Middle frontal gyrus (tissue), 1 donor: ENCODE results near the gene ZNF536.

ENCODE experiments used
- DNase-seq: peaks from one replicate; pipeline ENCODE4 v3.0.0-alpha.2; 2015; ENCODE audit warnings: low spot score; ENCODE audit errors: extremely low spot score

ZNF536 gene

DNA sequence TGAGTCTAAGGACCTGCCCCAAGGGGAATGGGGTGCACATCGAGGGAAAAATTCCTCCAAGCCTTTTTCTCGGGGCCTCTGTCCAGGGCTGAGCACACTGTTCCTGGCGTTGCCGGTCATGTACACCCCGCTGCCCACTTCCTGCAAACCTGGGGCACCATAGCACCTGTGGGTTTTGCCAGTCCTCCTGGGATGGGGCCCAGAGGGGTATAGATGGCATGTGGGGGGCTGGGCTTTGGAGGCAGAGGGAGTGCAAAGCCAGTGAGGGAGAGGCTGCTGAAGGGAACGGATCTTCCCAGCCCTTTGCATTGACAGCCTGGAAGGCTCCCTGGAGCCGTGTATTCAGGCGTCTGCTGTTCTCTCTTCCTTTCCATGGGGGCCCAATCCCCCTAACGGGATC, 187.3 kb downstream of the ZNF536 start:
- DNase-seq, result no peak

DNA sequence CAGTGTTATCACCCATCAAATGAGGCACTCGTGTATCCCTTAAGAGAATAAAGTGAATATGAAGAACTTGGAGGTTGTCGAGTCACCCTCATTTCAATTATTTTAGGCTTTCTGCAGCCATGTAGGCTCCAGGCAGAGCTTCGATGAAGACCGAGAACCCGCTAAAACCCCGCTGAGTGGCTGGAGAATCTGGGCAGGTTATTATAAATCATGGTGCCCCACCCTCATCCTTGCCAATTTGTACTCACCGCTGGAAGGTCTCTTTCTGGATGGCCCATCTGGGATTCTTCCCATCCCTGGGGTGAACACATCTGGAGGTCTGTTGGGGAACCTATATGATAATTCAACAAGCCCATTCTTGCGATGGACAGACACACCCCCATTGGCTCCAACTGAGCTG, 190.8 kb downstream of the ZNF536 start:
- DNase-seq, result no peak

DNA sequence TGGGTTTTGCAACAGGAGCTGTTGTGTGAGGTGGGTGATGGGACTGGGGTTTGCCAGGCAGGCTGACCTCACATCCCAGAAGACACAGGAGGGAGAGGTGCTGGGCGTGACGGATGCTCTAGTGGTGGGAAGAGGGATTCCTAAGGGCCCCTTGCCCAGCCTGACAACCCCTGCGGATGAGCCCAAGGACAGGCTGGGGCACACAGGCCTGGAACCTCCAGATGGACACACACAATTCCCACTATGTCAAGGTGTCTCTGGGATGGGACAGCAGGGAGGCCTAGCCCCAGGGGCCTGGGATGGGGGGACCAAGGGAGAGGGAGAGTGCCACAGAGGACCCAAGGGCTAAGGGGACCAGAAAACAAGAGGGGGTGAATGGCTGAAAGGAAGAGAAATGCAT, 191.5 kb downstream of the ZNF536 start:
- DNase-seq, result no peak

DNA sequence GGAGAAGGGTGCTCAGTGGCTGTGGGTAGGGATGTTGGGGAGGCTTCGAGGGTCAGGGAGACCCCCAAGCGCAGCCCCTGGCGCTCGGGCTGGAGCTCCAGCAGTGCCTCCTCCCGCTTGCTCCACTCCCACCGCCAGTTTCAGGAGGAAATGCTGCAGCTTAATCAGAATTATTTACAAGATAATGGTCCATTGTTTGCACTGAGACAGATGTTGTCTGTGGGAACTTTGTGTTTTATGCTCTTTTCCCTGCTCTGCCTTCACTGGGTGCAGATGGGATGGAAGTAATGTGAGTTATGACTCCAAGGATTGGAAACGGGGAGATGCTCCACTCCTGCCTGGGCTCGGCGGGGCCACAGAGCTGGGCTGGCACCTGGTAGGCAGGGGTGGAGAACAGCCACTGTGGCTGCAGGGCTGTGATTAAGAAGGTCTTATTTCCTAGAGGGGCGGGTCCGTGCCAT, 192.4 kb downstream of the ZNF536 start:
- peak; percentile 44 for DNase-seq

DNA sequence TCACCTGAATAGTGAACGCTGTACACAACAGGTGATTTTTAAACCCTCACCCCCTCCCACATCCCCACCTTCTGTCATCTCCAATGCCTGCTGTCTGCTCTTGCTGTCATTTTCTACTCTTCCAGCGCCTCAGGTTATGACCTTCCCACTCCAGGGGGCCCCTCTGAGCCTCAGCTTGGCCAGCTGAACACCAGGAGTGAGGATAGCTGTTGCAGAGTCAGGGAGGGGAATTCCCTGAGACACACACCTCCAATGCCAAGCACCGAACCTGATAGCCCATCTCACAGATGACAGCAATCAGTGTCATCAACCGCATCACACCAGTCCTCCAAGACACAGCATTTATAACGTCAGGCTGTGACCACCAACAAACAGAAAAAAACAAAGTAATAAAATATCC, 193.5 kb downstream of the ZNF536 start:
- DNase-seq, result no peak

DNA sequence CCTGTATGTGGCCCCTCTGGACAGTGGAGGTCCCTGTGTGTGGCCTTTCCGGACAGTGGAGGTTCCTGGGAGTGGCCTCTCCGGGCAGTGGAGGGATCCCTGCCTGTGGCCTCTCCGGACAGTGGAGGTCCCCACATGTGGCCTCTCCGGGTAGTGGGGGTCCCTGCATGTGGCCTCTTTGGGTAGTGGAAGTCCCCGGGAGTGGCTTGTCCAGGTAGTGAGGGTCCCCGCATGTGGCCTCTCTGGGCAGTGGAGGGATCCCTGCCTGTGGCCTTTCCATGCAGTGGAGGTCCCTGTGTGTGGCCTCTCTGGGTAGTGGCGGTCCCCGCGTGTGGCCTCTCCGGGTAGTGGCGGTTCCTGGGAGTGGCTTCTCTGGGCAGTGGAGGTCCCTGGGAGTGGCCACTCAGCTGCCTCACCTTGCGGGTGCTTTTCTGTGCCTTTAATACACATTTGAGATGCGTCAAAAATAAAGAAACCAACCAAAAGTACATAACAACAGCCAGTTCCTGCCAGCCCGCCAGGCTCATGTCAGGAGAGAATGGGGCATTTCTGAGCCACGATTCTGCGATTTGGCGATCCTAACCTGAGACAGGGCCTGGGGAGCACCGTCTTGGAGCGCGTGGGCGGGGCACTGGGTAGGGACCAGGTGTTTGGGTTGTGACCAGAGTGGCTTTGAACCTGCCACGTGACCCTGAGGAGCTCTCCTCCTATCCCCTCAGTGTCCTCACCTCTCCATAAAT, 194.7 kb downstream of the ZNF536 start:
- no peak for DNase-seq

DNA sequence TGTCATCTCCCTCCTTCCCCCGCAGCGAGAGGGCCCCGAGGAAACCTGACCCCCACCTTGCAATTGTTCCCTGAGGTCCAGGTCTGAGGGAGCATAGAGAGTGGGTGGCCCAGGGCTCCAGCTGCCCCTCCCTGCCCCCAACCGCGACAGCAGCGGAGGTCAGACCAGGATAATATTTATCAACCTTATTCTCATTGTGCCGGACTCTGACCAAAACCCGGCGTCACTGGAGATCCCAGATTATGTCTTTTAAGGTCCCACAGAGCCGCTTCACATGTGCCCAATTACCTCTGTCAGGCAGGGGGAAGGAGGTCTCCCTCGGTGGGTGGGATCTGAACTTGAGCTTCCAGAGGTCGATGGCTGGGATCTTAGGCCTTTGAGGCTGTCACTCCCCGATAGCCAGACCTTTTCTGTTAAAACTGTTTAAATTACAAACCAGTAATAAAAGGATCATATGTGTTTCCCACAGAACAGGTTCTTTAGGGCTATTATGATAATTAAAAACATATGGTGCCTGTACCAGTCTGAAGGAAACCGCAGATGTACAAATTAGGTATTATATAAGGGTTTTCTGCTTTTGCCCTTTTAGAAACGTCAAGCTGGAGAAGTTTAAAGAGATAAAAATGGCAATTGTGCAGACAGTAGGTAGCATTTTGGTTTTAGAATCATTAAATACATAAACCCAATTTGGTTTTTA, 195.5 kb downstream of the ZNF536 start:
- DNase-seq, result no peak

DNA sequence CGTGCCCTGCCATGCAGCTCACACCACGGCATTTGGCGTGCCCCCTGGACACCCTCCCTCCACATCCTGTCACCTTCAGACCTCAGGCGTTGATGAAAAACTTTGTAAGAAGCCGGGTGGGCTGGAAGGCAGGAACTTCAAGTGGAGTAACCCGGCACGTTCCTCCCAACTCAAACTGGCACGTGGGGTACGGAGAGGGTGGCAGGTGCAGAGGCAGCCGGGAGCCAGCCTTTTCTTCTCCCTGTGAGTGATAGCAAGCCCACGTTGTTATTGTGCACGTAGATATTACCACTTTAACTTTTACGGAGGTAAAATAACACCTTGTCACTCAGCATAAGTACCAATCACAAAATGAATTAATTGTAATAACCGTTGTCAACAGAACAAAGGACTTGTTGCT, 198.0 kb downstream of the ZNF536 start:
- DNase-seq, result no peak

DNA sequence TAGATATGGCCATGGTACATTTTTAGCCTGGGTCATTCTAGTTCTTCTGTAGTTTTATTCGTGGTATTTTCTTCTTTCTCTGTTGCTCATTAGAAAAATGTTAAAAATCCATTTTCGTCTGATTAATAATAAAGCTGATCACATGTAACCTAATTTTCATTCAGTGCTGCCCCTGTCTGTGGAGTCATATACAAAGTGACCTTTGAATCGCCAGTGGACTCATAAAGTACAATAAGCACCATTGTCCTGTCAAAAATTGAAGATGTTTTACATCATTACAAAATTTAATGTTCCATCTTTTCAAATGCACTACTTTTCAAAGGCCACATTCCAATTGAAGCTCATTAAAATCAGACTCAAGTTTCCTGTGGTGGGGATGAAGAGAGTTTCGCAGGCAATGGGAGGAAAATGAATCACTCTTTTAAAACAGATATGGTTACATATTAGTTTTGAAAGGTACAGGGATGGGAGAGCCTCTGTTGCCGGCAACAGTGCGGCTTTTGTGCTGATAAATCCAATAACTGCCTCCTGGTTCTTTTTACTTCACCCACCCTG, 205.4 kb downstream of the ZNF536 start:
- no peak for DNase-seq

DNA sequence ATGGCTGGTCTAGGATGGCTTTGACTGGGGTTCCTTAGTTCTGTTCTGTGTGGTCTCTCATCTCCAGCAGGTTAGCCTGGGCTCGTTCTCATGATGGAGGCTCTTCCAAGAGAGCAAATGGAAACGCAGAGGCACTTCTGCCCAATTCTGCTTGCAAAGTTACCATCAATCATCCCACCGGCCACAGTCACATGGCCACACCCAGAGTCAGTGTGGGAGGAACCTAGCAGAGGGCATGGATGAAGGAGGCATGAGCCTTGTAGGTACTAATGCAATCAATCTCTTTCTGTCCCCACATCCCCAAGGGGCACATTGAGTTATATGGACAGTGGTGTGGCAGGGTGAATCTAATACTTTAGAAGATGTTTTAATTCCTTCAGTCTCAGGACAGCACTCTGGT, 207.2 kb downstream of the ZNF536 start:
- DNase-seq, result no peak

DNA sequence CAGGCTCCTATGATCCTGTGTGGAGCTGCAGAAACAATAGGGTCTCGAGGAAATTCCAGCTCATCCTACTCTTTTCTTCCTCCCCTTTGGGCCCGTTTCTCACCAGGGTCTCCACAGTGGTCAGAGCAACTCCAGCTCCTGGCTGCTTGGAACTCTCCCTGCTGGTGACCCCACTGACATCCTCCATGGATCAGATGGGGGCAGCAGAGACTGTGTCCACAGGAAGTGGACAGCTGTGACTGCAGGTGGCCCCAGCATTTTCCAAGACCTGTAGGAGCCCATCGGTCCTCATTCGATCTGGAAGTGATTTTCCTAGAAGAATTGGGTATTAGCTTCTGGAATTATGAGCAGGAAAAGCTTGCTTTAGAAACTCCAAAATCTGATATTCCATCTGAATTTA, 208.5 kb downstream of the ZNF536 start:
- no peak for DNase-seq

DNA sequence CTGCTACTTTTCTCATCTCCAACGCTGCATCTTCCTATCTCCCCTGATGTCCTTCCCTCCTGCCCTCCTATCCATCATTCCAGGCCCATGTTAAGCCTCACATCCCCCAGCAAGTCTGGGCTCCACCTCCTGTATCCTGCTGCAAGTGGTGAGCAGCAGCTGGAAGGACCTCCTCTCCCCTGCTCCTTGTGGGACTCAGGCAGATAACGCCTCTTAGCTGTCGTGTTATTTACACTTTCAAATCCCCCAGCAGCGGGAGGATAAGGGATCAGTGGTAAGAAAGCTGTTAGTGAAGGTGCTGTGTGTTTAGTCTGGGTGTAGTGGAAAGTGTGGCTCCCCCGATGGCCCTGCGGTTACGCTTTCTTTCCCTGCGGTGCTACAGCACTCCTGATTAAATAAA, 211.9 kb downstream of the ZNF536 start:
- no peak for DNase-seq

DNA sequence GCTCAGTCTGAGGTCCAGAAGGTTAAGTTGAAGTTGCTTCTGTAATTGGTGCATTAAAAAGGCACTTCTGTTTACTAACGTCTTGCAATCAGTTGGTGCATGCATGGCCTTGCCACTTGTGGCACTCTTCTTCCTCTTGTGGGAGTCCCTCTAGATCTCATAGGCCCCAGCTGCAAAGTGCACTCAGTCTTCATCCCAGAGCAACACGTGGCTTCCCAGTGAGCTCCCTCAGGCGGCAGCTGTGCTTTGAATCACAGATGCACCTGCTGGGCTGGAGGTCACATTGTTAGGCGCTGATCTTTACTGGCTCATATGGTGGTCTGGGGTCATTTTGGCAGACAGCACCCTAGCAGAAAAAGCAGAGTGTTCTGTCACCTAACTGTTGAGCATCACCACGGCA, 215.7 kb downstream of the ZNF536 start:
- DNase-seq, result no peak

DNA sequence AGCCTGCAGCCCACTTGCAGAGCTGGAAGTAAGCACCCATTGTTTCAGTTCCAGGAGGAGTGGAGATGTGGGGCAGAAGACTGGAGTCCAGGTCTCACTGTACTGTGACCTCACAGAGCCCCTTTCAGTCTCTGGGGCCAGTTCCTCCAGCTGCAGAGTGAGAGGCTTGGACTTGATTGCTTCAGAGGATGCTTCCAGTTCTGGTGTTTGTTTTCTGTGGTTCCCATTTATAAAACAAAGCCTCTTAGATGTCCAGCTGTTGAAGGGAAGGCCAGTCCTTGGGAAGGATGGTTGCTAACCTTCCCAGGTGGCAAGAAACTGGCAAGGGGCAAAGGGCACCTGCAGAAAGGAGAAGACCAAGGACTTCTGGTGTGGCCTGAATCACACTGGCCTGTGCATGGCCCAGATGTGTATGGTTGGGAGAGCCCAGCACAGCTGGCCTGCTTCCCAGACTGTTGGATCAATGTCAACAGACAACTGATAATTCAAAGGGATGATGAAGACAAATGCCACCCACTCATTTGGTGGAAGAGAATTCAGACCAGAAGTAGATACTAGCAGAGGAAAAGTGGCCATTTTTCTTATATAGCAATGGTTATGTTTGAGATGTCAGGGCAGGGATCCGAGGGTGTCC, 218.5 kb downstream of the ZNF536 start:
- DNase-seq, result no peak

DNA sequence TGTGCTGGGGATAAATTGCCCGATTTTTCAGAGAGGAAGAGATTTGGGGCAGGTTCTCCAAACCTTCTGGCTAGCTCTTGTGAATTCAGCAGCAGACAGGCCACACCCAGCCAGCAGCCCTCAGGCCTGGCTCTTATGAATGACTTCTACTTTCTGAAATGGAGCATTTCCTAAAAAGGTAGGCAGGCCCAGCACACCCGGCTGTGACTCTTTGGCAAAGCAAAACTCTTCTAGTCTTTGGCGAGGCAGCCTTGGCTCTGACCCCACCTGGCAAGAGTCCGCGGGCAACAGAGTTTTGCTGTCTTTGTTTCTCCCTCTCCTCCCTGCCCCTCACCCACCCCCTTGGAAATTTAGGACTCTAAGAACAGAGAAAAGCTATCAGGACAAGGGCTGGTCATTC, 221.2 kb downstream of the ZNF536 start:
- DNase-seq, result no peak

DNA sequence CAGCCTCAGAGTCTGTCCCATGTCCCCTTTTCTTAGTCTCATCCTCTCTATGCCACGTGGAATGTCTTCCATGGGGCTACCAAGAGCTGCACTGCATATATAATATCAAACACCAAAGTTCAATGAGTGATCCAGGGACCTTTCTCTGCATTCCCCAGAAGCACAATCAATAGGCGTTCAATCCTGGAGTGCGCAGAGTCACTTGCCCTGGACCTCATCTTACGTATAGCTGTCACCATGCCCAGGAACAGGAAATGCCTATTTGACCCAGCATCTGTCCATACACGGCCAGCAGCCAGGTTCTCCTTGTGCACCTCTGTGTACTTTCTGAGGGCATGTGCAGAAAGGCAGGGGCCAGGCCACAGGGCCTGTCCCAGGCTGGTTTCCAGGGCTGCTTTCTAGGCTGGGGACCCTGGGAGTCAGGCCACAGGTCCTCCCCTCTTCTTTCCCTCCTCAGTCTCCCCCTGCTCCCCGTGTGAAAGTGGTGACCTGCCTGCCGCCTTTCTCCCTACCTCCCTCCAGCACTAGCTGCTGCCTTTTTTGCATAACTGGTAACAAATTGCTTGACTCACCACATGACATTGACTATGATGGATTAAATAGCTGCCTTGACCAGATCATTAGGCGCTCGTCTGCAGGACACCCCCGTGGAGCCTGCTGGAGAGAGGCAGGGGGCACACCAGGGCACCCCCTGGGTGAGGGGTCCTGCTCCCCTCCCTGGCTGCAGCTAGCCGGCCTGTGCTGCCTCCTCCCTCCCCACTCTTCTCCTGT, 222.0 kb downstream of the ZNF536 start:
- DNase-seq, result no peak

DNA sequence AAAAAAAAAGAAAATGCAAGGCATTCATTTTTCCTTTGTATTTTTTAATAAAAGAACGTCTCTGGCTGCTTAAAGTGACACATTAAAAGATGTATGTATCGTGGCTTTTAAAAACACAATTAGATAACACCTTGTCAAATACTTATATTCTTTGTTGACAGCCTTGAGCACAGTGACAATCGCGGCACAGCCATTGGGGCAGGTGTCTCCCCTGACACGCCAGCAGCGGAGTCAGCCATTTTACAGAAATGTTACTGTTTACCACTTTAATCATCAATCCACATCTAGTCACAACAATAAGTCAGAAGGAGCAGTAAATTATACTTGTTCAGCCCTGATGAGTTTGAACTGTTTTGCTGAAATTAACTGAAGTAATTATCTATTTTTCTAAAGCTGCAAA, 224.1 kb downstream of the ZNF536 start:
- no peak for DNase-seq

DNA sequence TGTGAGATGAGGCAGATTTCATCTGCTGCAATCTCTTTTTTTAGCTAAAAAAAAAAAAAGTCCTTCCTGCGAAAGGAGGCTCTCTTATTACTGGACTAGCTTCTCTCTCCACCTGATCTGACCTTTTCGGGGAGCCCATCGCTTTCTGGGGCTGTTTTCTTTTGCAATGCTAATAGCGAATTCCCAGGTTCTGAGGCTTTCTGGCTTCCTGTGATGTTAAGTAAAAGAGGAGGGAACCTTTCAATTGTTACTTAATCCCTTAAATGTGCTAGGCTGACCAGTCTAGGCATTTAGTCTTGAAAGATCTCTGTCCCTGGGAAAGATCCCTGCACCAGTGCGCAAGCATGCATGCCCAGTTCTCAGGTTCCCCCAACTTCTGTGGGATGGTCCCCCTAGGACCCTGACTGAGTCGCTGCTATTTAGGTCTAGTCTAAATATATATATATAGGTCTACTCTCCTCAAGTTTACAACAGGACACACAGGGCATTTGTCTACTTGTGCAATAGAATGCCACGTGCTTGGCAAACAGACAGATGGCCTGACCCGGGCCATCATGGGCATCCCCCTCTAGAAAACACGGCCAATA, 224.7 kb downstream of the ZNF536 start:
- DNase-seq, result no peak

DNA sequence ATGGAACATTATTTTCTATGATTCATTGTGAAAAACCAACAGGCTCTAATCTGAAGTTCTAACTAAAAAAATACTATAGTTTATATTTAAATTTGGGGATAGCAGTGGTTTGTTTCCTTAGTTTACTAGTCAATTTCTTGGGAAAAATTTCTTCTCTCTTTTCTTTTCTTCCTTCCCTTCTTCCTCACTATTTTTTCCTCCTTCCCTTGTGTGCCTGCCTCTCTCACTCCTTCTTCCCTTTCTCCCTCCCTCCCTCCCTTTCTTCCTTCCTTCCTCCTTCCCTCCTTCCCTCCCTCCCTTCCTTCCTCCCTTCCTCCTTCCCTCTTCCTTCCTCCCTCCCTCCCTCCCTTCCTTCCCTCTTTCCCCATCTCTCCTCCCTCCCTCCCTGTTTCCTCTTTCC, 226.5 kb downstream of the ZNF536 start:
- no peak for DNase-seq

DNA sequence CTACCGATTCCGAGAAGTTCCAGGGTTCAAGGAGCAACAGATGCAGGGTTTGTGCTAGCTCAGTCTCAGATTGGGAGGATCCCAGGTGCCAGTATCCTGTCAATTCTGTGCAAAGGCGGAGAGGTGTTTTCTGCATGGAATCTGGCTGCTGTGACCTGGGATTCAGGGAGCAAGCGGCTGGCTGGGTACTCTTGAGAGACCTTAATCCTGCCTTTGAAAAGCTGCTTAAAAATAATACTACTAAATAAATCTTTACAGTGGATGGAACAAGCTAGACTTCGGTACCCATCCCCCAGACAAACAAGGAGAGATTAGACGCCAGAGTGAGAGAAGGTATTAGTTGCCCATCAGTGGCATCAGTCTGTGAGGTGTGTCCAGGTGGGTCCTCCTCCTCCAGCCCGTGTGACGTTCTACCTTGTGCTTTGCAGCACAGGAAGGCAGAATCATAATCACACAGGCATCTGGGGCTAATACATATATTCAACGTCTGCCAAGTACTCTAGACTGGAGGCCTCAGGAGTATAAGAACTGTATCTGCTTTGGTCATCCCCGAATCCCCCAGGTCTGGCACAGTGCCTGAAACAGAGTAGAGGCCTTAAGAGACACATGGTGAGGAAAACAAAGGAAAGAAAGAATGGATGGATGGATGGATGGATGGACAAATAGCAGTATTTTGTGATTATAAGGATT, 230.6 kb downstream of the ZNF536 start:
- DNase-seq, result no peak

DNA sequence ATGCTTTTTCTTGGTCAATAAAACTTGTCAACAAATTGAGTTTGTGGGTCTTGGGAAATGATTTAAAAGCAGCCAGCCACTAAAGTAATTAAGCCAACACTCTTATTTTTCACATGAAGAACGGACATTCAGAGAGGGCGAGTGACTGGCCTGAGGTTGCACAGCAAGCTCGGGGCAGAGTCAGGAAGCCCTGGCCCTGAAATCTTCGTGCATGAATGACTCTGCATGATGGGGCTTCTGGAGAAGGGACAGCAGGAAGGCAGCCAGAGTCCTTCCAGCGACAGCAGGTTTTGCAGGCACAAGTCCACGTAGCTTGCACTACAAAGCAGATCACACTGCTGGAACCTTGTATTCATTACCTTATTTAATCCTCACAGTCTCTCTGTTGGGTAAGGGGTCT, 232.5 kb downstream of the ZNF536 start:
- no peak for DNase-seq
